Calu3 (cell line): ENCODE results near the gene BAMBI. TPM values are rescaled to one million over a fixed set of nuclear protein-coding genes. Genes with fewer than 3 reads are reported as not detected.

Experiments
- BruUV-seq: library from RNA; stranded (reverse); fragments of 400-500 nt; replicated peaks from 2 replicates; lab custom pipeline; 2021; lab: Mats Ljungman, UMichigan
- CTCF ChIA-PET: fragments of 300-600 bp; sonication (Branson Sonifier 250); formaldehyde crosslinking; loops from one replicate; lab custom pipeline; 2022; ENCODE audit warnings: antibody characterized with exemption; lab: Charles Lee
- DNase-seq: peaks from one replicate; pipeline ENCODE4 v3.0.0; 2022
- H3K27ac Mint-ChIP-seq: one replicate; pipeline ENCODE4 v1.8.0; 2022; ENCODE audit warnings: mixed read lengths; ENCODE audit not compliant: unreplicated experiment
- H3K27me3 Mint-ChIP-seq: one replicate; pipeline ENCODE4 v1.8.0; 2022; ENCODE audit warnings: mixed read lengths; ENCODE audit not compliant: unreplicated experiment
- H3K36me3 Mint-ChIP-seq: one replicate; pipeline ENCODE4 v1.8.0; 2022; ENCODE audit warnings: mild to moderate bottlenecking, moderate library complexity, mixed read lengths; ENCODE audit not compliant: insufficient read depth, unreplicated experiment
- H3K4me1 Mint-ChIP-seq: one replicate; pipeline ENCODE4 v1.8.0; 2022; ENCODE audit warnings: mild to moderate bottlenecking, low read depth, mixed read lengths; ENCODE audit not compliant: unreplicated experiment
- H3K4me3 Mint-ChIP-seq: one replicate; pipeline ENCODE4 v1.8.0; 2022; ENCODE audit warnings: mild to moderate bottlenecking, low read depth, moderate library complexity, mixed read lengths; ENCODE audit not compliant: unreplicated experiment
- H3K9me3 Mint-ChIP-seq: one replicate; pipeline ENCODE4 v1.8.0; 2022; ENCODE audit warnings: low read depth, mixed read lengths; ENCODE audit not compliant: unreplicated experiment
- intact Hi-C: fragments of 100-400 bp; cut with micrococcal nuclease; formaldehyde crosslinking; loops from one replicate; pipeline ENCODE4 v1.10.0; 2022; ENCODE audit not compliant: unreplicated experiment
- total RNA-seq: library from RNA; stranded (reverse); gene quantifications from 2 replicates; pipeline ENCODE4 v1.2.3, GENCODE V29; 2022
- TF ChIP-seq, protein P1 (sequence below): fragments of 200-600 bp; IDR thresholded peaks from one replicate; pipeline ENCODE4 v1.8.0; 2022; ENCODE audit warnings: antibody characterized with exemption; ENCODE audit not compliant: unreplicated experiment

BAMBI gene
- total RNA-seq, 1 experiment from 2014 or later = 42.2 TPM

DNA sequence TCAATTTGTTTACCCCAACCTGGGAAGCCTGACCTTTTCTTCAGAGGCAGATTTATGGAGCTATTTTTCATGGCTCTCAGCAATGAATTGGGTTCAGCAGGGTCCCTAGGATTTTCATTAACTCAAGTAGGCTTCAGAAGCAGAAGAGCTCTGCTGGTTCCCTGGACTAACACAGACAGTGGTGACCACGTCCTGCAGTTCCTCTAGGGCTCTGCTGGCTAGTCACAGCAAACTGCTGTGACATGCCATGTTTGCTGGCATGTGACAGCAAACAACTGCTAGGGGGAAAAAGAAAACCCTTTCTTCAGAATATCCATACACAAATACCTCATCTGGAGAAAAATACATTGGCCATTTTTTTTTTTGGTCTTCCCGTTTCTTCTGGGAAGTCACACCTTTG lies 13.2 kb downstream of the BAMBI start:
- H3K9me3 Mint-ChIP-seq = no peaks in the 10 kb centered on the region
- BruUV-seq = no TSS peak
- H3K4me1 Mint-ChIP-seq = peaks cover 18% of the 10 kb centered on the region
- DNase-seq = no peak
- CTCF ChIA-PET = interaction anchor here (0.7 kb wide), 1 partner anchor 75 kb away, joined by 4 read pairs; no protein-coding TSS in a partner anchor
- TF ChIP-seq, protein P1, sequence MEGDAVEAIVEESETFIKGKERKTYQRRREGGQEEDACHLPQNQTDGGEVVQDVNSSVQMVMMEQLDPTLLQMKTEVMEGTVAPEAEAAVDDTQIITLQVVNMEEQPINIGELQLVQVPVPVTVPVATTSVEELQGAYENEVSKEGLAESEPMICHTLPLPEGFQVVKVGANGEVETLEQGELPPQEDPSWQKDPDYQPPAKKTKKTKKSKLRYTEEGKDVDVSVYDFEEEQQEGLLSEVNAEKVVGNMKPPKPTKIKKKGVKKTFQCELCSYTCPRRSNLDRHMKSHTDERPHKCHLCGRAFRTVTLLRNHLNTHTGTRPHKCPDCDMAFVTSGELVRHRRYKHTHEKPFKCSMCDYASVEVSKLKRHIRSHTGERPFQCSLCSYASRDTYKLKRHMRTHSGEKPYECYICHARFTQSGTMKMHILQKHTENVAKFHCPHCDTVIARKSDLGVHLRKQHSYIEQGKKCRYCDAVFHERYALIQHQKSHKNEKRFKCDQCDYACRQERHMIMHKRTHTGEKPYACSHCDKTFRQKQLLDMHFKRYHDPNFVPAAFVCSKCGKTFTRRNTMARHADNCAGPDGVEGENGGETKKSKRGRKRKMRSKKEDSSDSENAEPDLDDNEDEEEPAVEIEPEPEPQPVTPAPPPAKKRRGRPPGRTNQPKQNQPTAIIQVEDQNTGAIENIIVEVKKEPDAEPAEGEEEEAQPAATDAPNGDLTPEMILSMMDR = no peak
- H3K36me3 Mint-ChIP-seq = no peaks in the 10 kb centered on the region
- no peak overlapping the region for H3K27ac Mint-ChIP-seq
- H3K27me3 Mint-ChIP-seq = no peaks in the 10 kb centered on the region
- intact Hi-C loops = no loop called here
- no peak overlapping the region for H3K4me3 Mint-ChIP-seq

DNA sequence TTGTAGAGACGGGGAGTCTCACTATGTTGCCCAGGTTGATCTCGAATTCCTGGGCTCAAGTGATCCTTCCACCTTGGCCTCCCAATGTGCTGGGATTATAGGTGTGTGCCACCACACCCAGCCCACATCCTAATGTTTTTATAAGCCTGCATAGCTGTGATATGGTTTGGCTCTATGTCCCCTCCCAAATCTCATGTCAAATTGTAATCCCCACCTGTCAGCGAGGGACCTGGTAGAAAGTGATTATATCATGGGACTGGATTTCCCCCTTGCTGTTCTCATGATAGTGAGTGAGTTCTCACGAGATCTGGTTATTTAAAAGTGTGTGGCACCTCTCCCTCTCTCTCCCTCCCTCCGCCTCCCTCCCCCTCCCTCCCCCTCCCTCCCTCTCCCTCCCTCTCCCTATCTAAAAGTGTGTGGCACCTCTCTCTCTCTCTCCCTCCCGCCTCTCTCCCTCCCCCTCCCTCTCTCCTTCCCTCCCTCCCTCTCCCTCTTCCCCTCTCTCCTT lies 13.9 kb downstream of the BAMBI start:
- intact Hi-C loops = no loop called here
- no TSS peak for BruUV-seq
- no peak for DNase-seq
- CTCF ChIA-PET = interaction anchor here (0.7 kb wide), 1 partner anchor 75 kb away, joined by 4 read pairs; no protein-coding TSS in a partner anchor
- TF ChIP-seq, protein P1 = no peak
- Mint-ChIP-seq H3K4me3 (no peak overlapping the region), H3K27ac (no peak overlapping the region), H3K36me3 (no peaks in the 10 kb centered on the region), H3K9me3 (no peaks in the 10 kb centered on the region), H3K27me3 (no peaks in the 10 kb centered on the region), H3K4me1 (peaks cover 15% of the 10 kb centered on the region)

DNA sequence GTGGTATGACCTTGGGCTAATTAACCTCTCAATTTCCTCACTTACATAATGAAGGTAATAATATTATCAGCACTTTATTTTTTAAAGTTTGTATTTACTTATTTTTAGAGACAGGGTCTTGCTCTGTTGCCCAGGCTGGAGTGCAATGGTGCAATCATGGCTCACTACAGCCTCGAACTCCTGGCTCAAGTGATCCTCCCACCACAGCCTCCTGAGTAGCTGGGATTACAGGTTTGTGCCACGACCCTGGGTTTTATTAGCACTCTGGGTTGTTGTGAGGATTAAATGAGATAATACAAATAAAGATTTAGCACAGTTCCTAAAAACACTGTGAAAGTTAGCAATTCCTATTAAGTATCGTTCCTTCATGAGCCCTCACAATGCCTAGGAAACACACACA lies 14.7 kb downstream of the BAMBI start:
- intact Hi-C loops = no loop called here
- no peaks in the 10 kb centered on the region for H3K36me3 Mint-ChIP-seq
- H3K4me3 Mint-ChIP-seq = no peak overlapping the region
- CTCF ChIA-PET = no interaction called here
- BruUV-seq = no TSS peak
- peaks cover 9% of the 10 kb centered on the region for H3K4me1 Mint-ChIP-seq
- no peak for DNase-seq
- TF ChIP-seq, protein P1 = no peak
- H3K9me3 Mint-ChIP-seq = no peaks in the 10 kb centered on the region
- no peak overlapping the region for H3K27ac Mint-ChIP-seq
- H3K27me3 Mint-ChIP-seq = no peaks in the 10 kb centered on the region

DNA sequence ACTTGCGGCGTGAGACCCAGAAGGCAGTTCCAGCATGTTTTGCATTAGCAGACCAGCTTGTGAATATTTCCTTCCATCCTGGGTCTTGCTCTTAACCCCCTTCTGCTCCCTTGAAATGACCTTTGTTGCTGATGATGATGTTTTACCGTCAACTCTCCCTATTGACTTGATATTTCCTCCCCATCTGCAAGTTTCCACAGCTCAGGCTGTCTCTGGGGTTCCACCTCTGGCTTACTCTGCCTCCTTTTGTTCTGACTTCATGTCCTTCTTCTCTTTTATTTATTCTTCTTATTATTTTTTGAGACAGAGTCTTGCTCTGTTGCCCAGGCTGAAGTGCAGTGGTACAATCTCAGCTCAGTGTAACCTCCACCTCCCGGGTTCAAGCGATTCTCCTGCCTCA lies 17.2 kb downstream of the BAMBI start:
- Mint-ChIP-seq H3K36me3 (no peaks in the 10 kb centered on the region), H3K9me3 (no peaks in the 10 kb centered on the region), H3K27me3 (no peaks in the 10 kb centered on the region), H3K27ac (no peak overlapping the region), H3K4me3 (no peak overlapping the region), H3K4me1 (no peaks in the 10 kb centered on the region)
- intact Hi-C loops = no loop called here
- TF ChIP-seq, protein P1 = no peak
- no peak for DNase-seq
- CTCF ChIA-PET = no interaction called here
- no TSS peak for BruUV-seq
